ENCODE data around the gene MYLIP.

GRCh38 chr6:16090920-16091319 lies 38.0 kb upstream of the MYLIP start:
- no peak for TF ChIP-seq CTCF (conservative IDR thresholded peaks at IDR 0.05)
- TF ChIP-seq EZH2 (IDR thresholded peaks at IDR 0.05; ENCODE audit: low read depth) = no peak
